ENCODE measurements around the gene KCNQ1OT1.

Gene KCNQ1OT1

GRCh38 chr11:2588809-2589537 is 110.8 kb downstream of the KCNQ1OT1 start:
- H3K79me1 ChIP-seq (ENCODE audit: low read depth, low read length): peaks cover 2% of the 10 kb centered on the region
- H3K27me3 ChIP-seq (ENCODE audit: control insufficient read depth in 3 of 3, insufficient read depth in 3 of 3, low read depth in 1 of 3, low read length in 3 of 3): peaks cover 0 to 7% (median 0%) of the 10 kb centered on the region in 3 experiments
- WGBS, 2 donors (ENCODE audit: extremely low coverage in 2 of 2, insufficient read length in 2 of 2, insufficient replicate concordance in 1 of 2): no CpG with 5 or more reads among the region's 29 CpGs

GRCh38 chr11:2587976-2588748 is 111.6 kb downstream of the KCNQ1OT1 start:
- WGBS, 2 donors (ENCODE audit: extremely low coverage in 2 of 2, insufficient read length in 2 of 2, insufficient replicate concordance in 1 of 2): no CpG with 5 or more reads among the region's 25 CpGs
- Histone ChIP-seq H3K4me2 (ENCODE audit: insufficient read depth, low read length, poor library complexity, severe bottlenecking) (no peak overlapping the region), H2BK15ac (ENCODE audit: low read length) (peak overlapping the region; percentile 49), H3K4me1 (ENCODE audit: control insufficient read depth in 2 of 2, insufficient read depth in 1 of 2, low read depth in 1 of 2, low read length in 2 of 2) (peaks cover 0 to 12% of the 10 kb centered on the region in 2 donors), H4K8ac (ENCODE audit: low read depth, low read length) (no peak overlapping the region), H3K4ac (ENCODE audit: low read length) (no peak overlapping the region), H4K91ac (ENCODE audit: low read depth, low read length, poor library complexity) (no peak overlapping the region), H3K4me3 (ENCODE audit: low read length in 2 of 2) (no peak overlapping the region), H2AFZ (ENCODE audit: low read length) (no peak overlapping the region), H3K27me3 (ENCODE audit: control insufficient read depth in 3 of 3, insufficient read depth in 3 of 3, low read depth in 1 of 3, low read length in 3 of 3) (peaks cover 0 to 7% (median 0%) of the 10 kb centered on the region in 3 experiments), H3K14ac (ENCODE audit: low read length) (peak overlapping the region; percentile 92), H2BK120ac (ENCODE audit: low read depth, low read length) (peak overlapping the region; percentile 16), H2BK12ac (ENCODE audit: low read length) (no peak overlapping the region), H3K23ac (ENCODE audit: low read depth, low read length, poor library complexity) (peak overlapping the region; percentile 60), H3K9ac (ENCODE audit: low read depth, low read length, poor library complexity) (no peak overlapping the region), H2AK5ac (ENCODE audit: low read depth, low read length) (peak overlapping the region; percentile 58), H3K18ac (ENCODE audit: low read length) (peak overlapping the region; percentile 70), H3K36me3 (replicated peaks in 1 of 2; ENCODE audit: control insufficient read depth in 2 of 2, insufficient read depth in 2 of 2, low read length in 2 of 2) (no peaks in the 10 kb centered on the region), H2BK5ac (ENCODE audit: low read length) (no peak overlapping the region), H3K79me1 (ENCODE audit: low read depth, low read length) (no peaks in the 10 kb centered on the region), H3K27ac (replicated peaks; ENCODE audit: low read length) (no peak overlapping the region), H3K9me3 (replicated peaks in 1 of 2; ENCODE audit: control insufficient read depth in 2 of 2, insufficient read depth in 1 of 2, low read depth in 1 of 2, low read length in 2 of 2) (peaks cover 0 to 2% of the 10 kb centered on the region in 2 donors)
- DNase-seq (ENCODE audit: low spot score): no peak

More at GRCh38 chr11:2588809-2589537, 110.8 kb downstream of the KCNQ1OT1 start:
- Histone ChIP-seq H3K4me3 (ENCODE audit: low read length in 2 of 2) (no peak overlapping the region), H3K36me3 (replicated peaks in 1 of 2; ENCODE audit: control insufficient read depth in 2 of 2, insufficient read depth in 2 of 2, low read length in 2 of 2) (no peaks in the 10 kb centered on the region), H2BK120ac (ENCODE audit: low read depth, low read length) (no peak overlapping the region), H3K27ac (replicated peaks; ENCODE audit: low read length) (no peak overlapping the region), H3K4ac (ENCODE audit: low read length) (no peak overlapping the region), H2AK5ac (ENCODE audit: low read depth, low read length) (peak overlapping the region; percentile 69), H4K91ac (ENCODE audit: low read depth, low read length, poor library complexity) (no peak overlapping the region), H3K23ac (ENCODE audit: low read depth, low read length, poor library complexity) (no peak overlapping the region), H2AFZ (ENCODE audit: low read length) (no peak overlapping the region), H3K9me3 (replicated peaks in 1 of 2; ENCODE audit: control insufficient read depth in 2 of 2, insufficient read depth in 1 of 2, low read depth in 1 of 2, low read length in 2 of 2) (peaks cover 0 to 5% of the 10 kb centered on the region in 2 donors), H3K4me2 (ENCODE audit: insufficient read depth, low read length, poor library complexity, severe bottlenecking) (no peak overlapping the region), H2BK5ac (ENCODE audit: low read length) (no peak overlapping the region), H3K9ac (ENCODE audit: low read depth, low read length, poor library complexity) (peak overlapping the region; percentile 3), H3K4me1 (ENCODE audit: control insufficient read depth in 2 of 2, insufficient read depth in 1 of 2, low read depth in 1 of 2, low read length in 2 of 2) (peaks cover 0 to 12% of the 10 kb centered on the region in 2 donors), H2BK15ac (ENCODE audit: low read length) (peak overlapping the region; percentile 77), H3K14ac (ENCODE audit: low read length) (peak overlapping the region; percentile 39), H2BK12ac (ENCODE audit: low read length) (no peak overlapping the region), H4K8ac (ENCODE audit: low read depth, low read length) (no peak overlapping the region), H3K18ac (ENCODE audit: low read length) (peak overlapping the region; percentile 61)
- no peak for DNase-seq (ENCODE audit: low spot score)

DNA sequence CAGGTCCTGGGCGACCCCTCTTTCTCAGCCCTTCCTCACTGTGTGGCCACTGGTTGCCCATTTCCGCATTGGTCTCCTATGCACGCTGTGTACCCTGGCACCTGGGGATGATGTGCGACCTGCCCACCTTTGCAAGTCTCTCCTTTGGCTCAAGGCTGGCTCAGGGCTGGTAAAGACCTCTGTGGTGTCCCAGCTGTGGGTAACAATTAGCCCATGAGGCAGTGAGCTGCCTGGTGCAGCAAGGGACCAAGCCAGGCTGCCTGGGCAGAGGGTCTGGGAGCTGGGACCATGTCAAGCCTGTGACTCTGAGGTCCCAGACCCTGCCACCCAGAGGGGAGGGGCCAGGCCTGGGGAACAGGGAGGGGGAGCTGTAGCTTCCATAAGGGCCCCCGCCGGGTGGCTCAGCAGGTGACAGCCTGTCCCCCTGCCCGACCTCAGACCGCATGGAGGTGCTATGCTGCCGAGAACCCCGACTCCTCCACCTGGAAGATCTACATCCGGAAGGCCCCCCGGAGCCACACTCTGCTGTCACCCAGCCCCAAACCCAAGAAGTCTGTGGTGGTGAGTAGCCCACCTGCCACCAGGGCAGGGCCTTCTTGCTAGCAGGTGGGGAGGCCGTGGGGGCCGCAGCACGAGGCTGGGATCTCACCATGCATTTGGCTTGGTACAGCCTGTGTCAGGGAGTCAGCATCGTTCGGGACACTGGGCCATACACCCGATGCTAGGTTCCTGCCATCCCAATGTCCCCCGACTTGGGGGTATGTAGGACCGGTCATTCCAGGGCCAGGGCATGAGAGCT is 112.5 kb downstream of the KCNQ1OT1 start:
- no peaks in the 10 kb centered on the region for H3K79me1 ChIP-seq (ENCODE audit: low read depth, low read length)
- no CpG with 5 or more reads among the region's 20 CpGs for WGBS, 2 donors (ENCODE audit: extremely low coverage in 2 of 2, insufficient read length in 2 of 2, insufficient replicate concordance in 1 of 2)
- no peak overlapping the region for H4K91ac ChIP-seq (ENCODE audit: low read depth, low read length, poor library complexity)
- peak overlapping the region; percentile 71 for H3K18ac ChIP-seq (ENCODE audit: low read length)
- no peak overlapping the region for H2BK5ac ChIP-seq (ENCODE audit: low read length)
- no peaks in the 10 kb centered on the region for H3K9me3 ChIP-seq (replicated peaks in 1 of 2; ENCODE audit: control insufficient read depth in 2 of 2, insufficient read depth in 1 of 2, low read depth in 1 of 2, low read length in 2 of 2)
- no peak overlapping the region for H3K4me2 ChIP-seq (ENCODE audit: insufficient read depth, low read length, poor library complexity, severe bottlenecking)
- peaks cover 0 to 14% of the 10 kb centered on the region in 2 donors for H3K4me1 ChIP-seq (ENCODE audit: control insufficient read depth in 2 of 2, insufficient read depth in 1 of 2, low read depth in 1 of 2, low read length in 2 of 2)
- H3K36me3 ChIP-seq (replicated peaks in 1 of 2; ENCODE audit: control insufficient read depth in 2 of 2, insufficient read depth in 2 of 2, low read length in 2 of 2): no peaks in the 10 kb centered on the region
- H3K27me3 ChIP-seq (ENCODE audit: control insufficient read depth in 3 of 3, insufficient read depth in 3 of 3, low read depth in 1 of 3, low read length in 3 of 3): peaks cover 0 to 9% (median 0%) of the 10 kb centered on the region in 3 experiments
- peak overlapping the region; percentile 49 for H2BK15ac ChIP-seq (ENCODE audit: low read length)
- H4K8ac ChIP-seq (ENCODE audit: low read depth, low read length): no peak overlapping the region
- no peak overlapping the region for H3K4me3 ChIP-seq (ENCODE audit: low read length in 2 of 2)
- peak overlapping the region; percentile 58 for H3K23ac ChIP-seq (ENCODE audit: low read depth, low read length, poor library complexity)
- peak overlapping the region; percentile 79 for H2AK5ac ChIP-seq (ENCODE audit: low read depth, low read length)
- H2BK120ac ChIP-seq (ENCODE audit: low read depth, low read length): no peak overlapping the region
- no peak for DNase-seq (ENCODE audit: low spot score)
- H2BK12ac ChIP-seq (ENCODE audit: low read length): peak overlapping the region; percentile 4
- H3K14ac ChIP-seq (ENCODE audit: low read length): peak overlapping the region; percentile 14
- H3K4ac ChIP-seq (ENCODE audit: low read length): no peak overlapping the region
- no peak overlapping the region for H2AFZ ChIP-seq (ENCODE audit: low read length)
- no peak overlapping the region for H3K9ac ChIP-seq (ENCODE audit: low read depth, low read length, poor library complexity)
- no peak overlapping the region for H3K27ac ChIP-seq (replicated peaks; ENCODE audit: low read length)

Measured in neuronal stem cell (in vitro differentiated cells).